HepG2 (cell line): ENCODE measurements around the gene COBLL1. TPM values are rescaled to one million over a fixed set of nuclear protein-coding genes. Genes with fewer than 3 reads are reported as not detected.
A peak's percentile ranks its signal among the peaks of the same experiment; 100 is the strongest.

Experiments used
- ARHGAP35 ChIP-seq: sonication (generic); formaldehyde crosslinking; IDR thresholded peaks from 2 replicates; pipeline ENCODE4 v1.9.0; 2022; ENCODE audit warnings: mild to moderate bottlenecking, inconsistent platforms, moderate library complexity, missing genetic modification reagents, borderline replicate concordance
- CEBPG ChIP-seq: IDR thresholded peaks from 2 replicates; pipeline ENCODE4 v1.6.1; 2016
- HNRNPLL ChIP-seq: fragments of 200-400 bp; formaldehyde crosslinking; IDR thresholded peaks from 2 replicates; pipeline ENCODE4 v1.6.1; 2017; ENCODE audit warnings: mild to moderate bottlenecking, low read depth, low read length; ENCODE audit not compliant: poor library complexity, severe bottlenecking
- MXI1 ChIP-seq: IDR thresholded peaks from 3 replicates; pipeline ENCODE4 v1.6.1; 2012; ENCODE audit warnings: low read depth, low read length, inconsistent platforms, borderline replicate concordance
- NKX3-1 ChIP-seq: sonication (generic); formaldehyde crosslinking; IDR thresholded peaks from 2 replicates; pipeline ENCODE4 v1.5.0; 2020; ENCODE audit warnings: missing genetic modification reagents
- NONO ChIP-seq, 2 experiments: fragments of 450-650 bp in 1 of 2; sonication (generic) in 1 of 2; formaldehyde crosslinking in 1 of 2; IDR thresholded peaks in 1 of 2; conservative IDR thresholded peaks in 1 of 2; 2 replicates each; pipeline versions ENCODE4 v1.6.1 to v1.8.0; 2017 to 2022; ENCODE audit warnings: mild to moderate bottlenecking in 1 of 2, missing genetic modification reagents in 1 of 2, moderate library complexity in 1 of 2
- SKIL ChIP-seq: sonication (generic); formaldehyde crosslinking; IDR thresholded peaks from 2 replicates; pipeline ENCODE4 v1.8.0; 2022; ENCODE audit warnings: missing genetic modification reagents, mild to moderate bottlenecking, moderate library complexity, borderline replicate concordance
- STAT6 ChIP-seq: sonication (generic); formaldehyde crosslinking; IDR thresholded peaks from 2 replicates; pipeline ENCODE4 v1.4.0; 2020; ENCODE audit warnings: missing genetic modification reagents, mild to moderate bottlenecking, borderline replicate concordance
- THRA ChIP-seq: sonication (generic); formaldehyde crosslinking; IDR thresholded peaks from 2 replicates; pipeline ENCODE4 v1.4.0; 2020; ENCODE audit warnings: missing genetic modification reagents, borderline replicate concordance
- ZNF12 ChIP-seq: sonication (generic); formaldehyde crosslinking; IDR thresholded peaks from 2 replicates; pipeline ENCODE4 v1.5.0; 2020; ENCODE audit warnings: missing genetic modification reagents
- ZNF17 ChIP-seq: sonication (generic); formaldehyde crosslinking; IDR thresholded peaks from 2 replicates; pipeline ENCODE4 v1.5.0; 2020; ENCODE audit warnings: mild to moderate bottlenecking, missing genetic modification reagents
- ZNF367 ChIP-seq: sonication (generic); formaldehyde crosslinking; IDR thresholded peaks from 2 replicates; pipeline ENCODE4 v1.4.0; 2020; ENCODE audit warnings: missing genetic modification reagents, borderline replicate concordance
- ZNF598 ChIP-seq: sonication (generic); formaldehyde crosslinking; IDR thresholded peaks from 2 replicates; pipeline ENCODE4 v1.5.1; 2020; ENCODE audit warnings: mild to moderate bottlenecking, missing genetic modification reagents, borderline replicate concordance
- ZNF776 ChIP-seq: sonication (generic); formaldehyde crosslinking; IDR thresholded peaks from 2 replicates; pipeline ENCODE4 v1.4.0; 2020; ENCODE audit warnings: mild to moderate bottlenecking, missing genetic modification reagents
- ZSCAN12 ChIP-seq: sonication (generic); formaldehyde crosslinking; IDR thresholded peaks from 2 replicates; pipeline ENCODE4 v1.9.0; 2021; ENCODE audit warnings: mild to moderate bottlenecking, missing genetic modification reagents
- ZZZ3 ChIP-seq: sonication (generic); formaldehyde crosslinking; IDR thresholded peaks from 2 replicates; pipeline ENCODE4 v1.4.0; 2020; ENCODE audit warnings: missing genetic modification reagents, mild to moderate bottlenecking, borderline replicate concordance
- polyA plus RNA-seq, 8 experiments: library from polyadenylated mRNA; depleted of rRNA in 3 of 8; stranded (reverse) in 7 of 8; unstranded in 1 of 8; fragments of >200 nt; fragmentation: Illumina TruSeq in 4 of 8; extraction: Trizol in 4 of 8; gene quantifications; 2 replicates each; pipeline versions ENCODE4 v1.2.1 to v1.2.3, GENCODE V29; 2011 to 2016; ENCODE audit warnings: low read depth in 4 of 8, missing spikeins in 1 of 8, mixed read lengths in 1 of 8; ENCODE audit not compliant: insufficient read depth in 1 of 8
- total RNA-seq, 5 experiments: library from RNA; depleted of rRNA; stranded (reverse); fragments of >200 nt; fragmentation: Illumina TruSeq; extraction: Trizol; gene quantifications; 2 replicates each; pipeline ENCODE4 v1.2.3, GENCODE V29; 2016; ENCODE audit warnings: low read depth in 1 of 5
- TF ChIP-seq, protein P1 (sequence below): IDR thresholded peaks from 2 replicates; pipeline ENCODE4 v1.6.1; 2016; ENCODE audit warnings: control low read depth
- TF ChIP-seq, protein P2 (sequence below): IDR thresholded peaks from 2 replicates; pipeline ENCODE4 v1.6.1; 2012; ENCODE audit warnings: low read depth, low read length, improper control_type of control experiment

The COBLL1 gene
- total and polyA plus RNA-seq, 2 of the 13 experiments (the other 11 are each of a cell fraction or from before 2014, with no cell fraction given): 32.6 to 86.8 TPM

GRCh38 chr2:164841719-164842623, at the start of gene COBLL1 (continued):
- TF ChIP-seq STAT6 (CRISPR knock-in tag): peak; percentile 30; the same call in 1 of the 2 replicates
- TF ChIP-seq HNRNPLL: peak; percentile 17
- no peak for TF ChIP-seq ZZZ3 (CRISPR knock-in tag)
- peak; percentile 65 for TF ChIP-seq NKX3-1 (CRISPR knock-in tag)
- TF ChIP-seq CEBPG (CRISPR knock-in tag): peak; percentile 40
- TF ChIP-seq ZNF367: peak; percentile 63; the same call in 1 of the 2 replicates
- TF ChIP-seq, protein P1, sequence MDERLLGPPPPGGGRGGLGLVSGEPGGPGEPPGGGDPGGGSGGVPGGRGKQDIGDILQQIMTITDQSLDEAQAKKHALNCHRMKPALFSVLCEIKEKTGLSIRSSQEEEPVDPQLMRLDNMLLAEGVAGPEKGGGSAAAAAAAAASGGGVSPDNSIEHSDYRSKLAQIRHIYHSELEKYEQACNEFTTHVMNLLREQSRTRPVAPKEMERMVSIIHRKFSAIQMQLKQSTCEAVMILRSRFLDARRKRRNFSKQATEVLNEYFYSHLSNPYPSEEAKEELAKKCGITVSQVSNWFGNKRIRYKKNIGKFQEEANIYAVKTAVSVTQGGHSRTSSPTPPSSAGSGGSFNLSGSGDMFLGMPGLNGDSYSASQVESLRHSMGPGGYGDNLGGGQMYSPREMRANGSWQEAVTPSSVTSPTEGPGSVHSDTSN (CRISPR knock-in tag): no peak
- no peak for TF ChIP-seq SKIL (CRISPR knock-in tag)
- TF ChIP-seq, protein P2, sequence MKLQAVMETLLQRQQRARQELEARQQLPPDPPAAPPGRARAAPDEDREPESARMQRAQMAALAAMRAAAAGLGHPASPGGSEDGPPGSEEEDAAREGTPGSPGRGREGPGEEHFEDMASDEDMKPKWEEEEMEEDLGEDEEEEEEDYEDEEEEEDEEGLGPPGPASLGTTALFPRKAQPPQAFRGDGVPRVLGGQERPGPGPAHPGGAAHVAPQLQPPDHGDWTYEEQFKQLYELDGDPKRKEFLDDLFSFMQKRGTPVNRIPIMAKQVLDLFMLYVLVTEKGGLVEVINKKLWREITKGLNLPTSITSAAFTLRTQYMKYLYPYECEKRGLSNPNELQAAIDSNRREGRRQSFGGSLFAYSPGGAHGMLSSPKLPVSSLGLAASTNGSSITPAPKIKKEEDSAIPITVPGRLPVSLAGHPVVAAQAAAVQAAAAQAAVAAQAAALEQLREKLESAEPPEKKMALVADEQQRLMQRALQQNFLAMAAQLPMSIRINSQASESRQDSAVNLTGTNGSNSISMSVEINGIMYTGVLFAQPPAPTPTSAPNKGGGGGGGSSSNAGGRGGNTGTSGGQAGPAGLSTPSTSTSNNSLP: peak; percentile 23; the same call in 1 of the 2 replicates
- peak; percentile 77 for TF ChIP-seq THRA (CRISPR knock-in tag)
- peak; percentile 24; the same call in 1 of the 3 replicates for TF ChIP-seq MXI1
- TF ChIP-seq ZSCAN12 (CRISPR knock-in tag): peak; percentile 8; the same call in 1 of the 2 replicates
- TF ChIP-seq ZNF598 (CRISPR knock-in tag): peak; percentile 88
- TF ChIP-seq ARHGAP35 (CRISPR knock-in tag): peak; percentile 31; the same call in 1 of the 2 replicates
- TF ChIP-seq ZNF776 (CRISPR knock-in tag): no peak; the same call in 1 of the 2 replicates
- TF ChIP-seq NONO (IDR thresholded peaks at IDR 0.05): no peak
- TF ChIP-seq NONO (CRISPR knock-in tag; conservative IDR thresholded peaks at IDR 0.05): peak; percentile 88
- TF ChIP-seq ZNF17 (CRISPR knock-in tag): no peak
- no peak for TF ChIP-seq ZNF12 (CRISPR knock-in tag)
